Activated naive CD8-positive, alpha-beta T cell treated with anti-CD3 and anti-CD28 coated beads, Interleukin-2, amount 10 ng/mL, durations not matched to agents 7 days and 5 days (primary cell): Measurements from ENCODE around the gene LIME1. TPM values are rescaled to one million over a fixed set of nuclear protein-coding genes. Genes with fewer than 3 reads are reported as not detected.

Source experiments
- ATAC-seq: fragments of 150-1000 bp; cut with Tn5 transposase; one replicate; pipeline ENCODE4 v1.10.0; 2021; ENCODE audit warnings: low read depth, moderate library complexity
- POLR2A ChIA-PET: fragments of 350-600 bp; sonication (Branson Sonifier 250); formaldehyde crosslinking; loops from one replicate; lab custom pipeline; 2021; ENCODE audit warnings: antibody characterized with exemption; lab: Charles Lee
- DNase-seq: peaks from one replicate; pipeline ENCODE4 v3.0.0; 2021
- H3K27ac Mint-ChIP-seq: one replicate; pipeline ENCODE4 v1.8.0; 2022; ENCODE audit warnings: mild to moderate bottlenecking, mixed read lengths
- H3K27me3 Mint-ChIP-seq: one replicate; pipeline ENCODE4 v1.8.0; 2022; ENCODE audit warnings: mild to moderate bottlenecking, moderate library complexity, mixed read lengths
- H3K36me3 Mint-ChIP-seq: one replicate; pipeline ENCODE4 v1.8.0; 2021; ENCODE audit warnings: mild to moderate bottlenecking, mixed read lengths
- H3K4me1 Mint-ChIP-seq: one replicate; pipeline ENCODE4 v1.8.0; 2021; ENCODE audit warnings: mixed read lengths
- H3K4me3 Mint-ChIP-seq: one replicate; pipeline ENCODE4 v1.8.0; 2022; ENCODE audit warnings: mild to moderate bottlenecking, moderate library complexity, mixed read lengths
- H3K9me3 Mint-ChIP-seq: one replicate; pipeline ENCODE4 v1.8.0; 2021; ENCODE audit warnings: mixed read lengths
- total RNA-seq, 2 experiments: library from RNA; stranded (reverse); gene quantifications; one replicate each; pipeline ENCODE4 v1.2.3, GENCODE V29; 2021

The LIME1 gene
- total RNA-seq, 2 experiments from 2014 or later = 144 to 159 TPM

DNA sequence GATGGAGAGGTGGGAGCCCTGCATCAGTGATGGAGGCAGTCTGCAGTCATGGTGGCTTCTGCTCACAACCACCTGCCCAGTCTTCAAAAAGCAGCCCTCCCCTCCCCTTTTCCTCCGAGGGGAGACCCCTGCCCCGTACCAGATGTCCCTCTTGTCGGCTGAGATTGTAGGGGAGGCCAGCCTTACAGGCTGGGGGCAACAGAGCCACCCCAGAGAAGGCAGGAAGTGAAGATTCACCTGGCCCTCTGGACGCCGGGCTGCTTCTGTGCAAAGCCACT, 35.5 kb upstream of the LIME1 start:
- POLR2A ChIA-PET = no interaction called here
- Mint-ChIP-seq H3K4me3 (no peak overlapping the region), H3K27me3 (no peaks in the 10 kb centered on the region), H3K9me3 (no peaks in the 10 kb centered on the region), H3K4me1 (peaks cover 8% of the 10 kb centered on the region), H3K36me3 (peaks cover 5% of the 10 kb centered on the region), H3K27ac (no peak overlapping the region)
- ATAC-seq (no peak), DNase-seq (no peak)

DNA sequence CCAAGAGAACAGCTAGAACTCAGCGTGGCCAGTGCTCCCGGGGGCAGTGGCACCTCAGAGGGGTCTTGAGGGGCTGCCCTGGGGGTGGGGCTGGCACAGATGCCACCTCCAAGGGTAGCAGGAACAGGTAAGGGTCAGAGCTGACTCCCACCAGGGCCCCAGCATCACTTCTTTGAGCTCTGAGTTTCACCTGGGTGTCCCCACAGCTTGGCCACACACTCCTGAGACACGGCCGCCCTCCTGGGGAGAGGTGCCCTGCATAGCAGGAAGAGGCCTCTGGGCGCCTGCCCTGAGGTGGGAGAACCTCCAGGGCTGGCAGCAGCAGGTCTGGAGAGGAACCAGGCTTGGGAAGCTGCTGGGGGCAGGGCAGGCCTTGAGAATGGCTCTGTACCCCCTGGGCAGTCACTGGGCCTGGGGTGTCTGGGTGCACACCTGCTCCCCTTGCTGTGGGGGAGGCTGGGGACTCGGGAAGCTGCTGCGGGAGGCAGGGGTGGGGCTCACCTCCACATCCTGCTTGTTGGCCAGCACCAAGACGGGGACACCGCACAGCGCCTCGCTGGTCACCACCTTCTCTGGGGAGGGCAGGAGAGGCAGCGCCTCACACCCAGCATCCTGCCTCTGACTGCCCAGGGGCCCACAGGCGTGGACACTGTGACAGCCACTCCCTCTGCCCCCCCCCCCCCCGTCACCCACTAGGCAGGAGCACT, 35.0 kb upstream of the LIME1 start:
- Mint-ChIP-seq H3K27me3 (no peaks in the 10 kb centered on the region), H3K27ac (no peak overlapping the region), H3K9me3 (no peaks in the 10 kb centered on the region), H3K36me3 (peaks cover 3% of the 10 kb centered on the region), H3K4me3 (no peak overlapping the region), H3K4me1 (peaks cover 8% of the 10 kb centered on the region)
- ATAC-seq = no peak
- peak; percentile 35 for DNase-seq
- POLR2A ChIA-PET = interaction anchor here (0.7 kb wide), 1 partner anchor 180 kb away, joined by 3 read pairs; no protein-coding TSS in a partner anchor

DNA sequence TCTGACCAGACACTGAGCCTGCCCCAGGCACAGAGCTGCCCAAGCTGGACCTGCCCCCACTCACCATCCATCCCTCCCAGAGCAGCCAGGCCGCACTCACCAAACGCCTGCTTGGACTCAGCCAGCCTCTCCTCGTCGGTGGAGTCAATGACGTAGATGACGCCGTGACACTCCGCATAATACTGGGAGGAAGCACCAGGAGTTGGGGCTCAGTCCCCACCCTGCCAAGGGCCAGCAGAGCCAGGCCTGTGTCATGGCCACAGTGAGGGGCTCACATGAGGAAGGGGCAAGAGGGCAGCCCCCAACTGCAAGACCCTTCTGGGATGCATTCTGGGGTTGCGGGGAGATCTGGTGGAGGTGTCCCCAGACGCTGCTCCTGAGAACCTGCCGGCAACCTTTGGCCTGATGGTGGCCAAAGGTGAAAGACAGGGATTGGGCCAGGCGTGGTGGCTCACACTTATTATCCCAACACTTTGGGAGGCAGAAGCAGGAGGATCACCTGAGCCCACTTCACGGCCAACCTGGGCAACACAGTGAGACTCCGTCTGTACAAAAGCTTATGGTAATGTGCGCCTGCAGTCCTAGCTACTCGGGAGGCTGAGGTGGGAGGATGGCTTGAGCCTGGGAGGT, 34.3 kb upstream of the LIME1 start:
- POLR2A ChIA-PET = interaction anchor here (0.7 kb wide), 1 partner anchor 181 kb away, joined by 3 read pairs; no protein-coding TSS in a partner anchor
- no peak overlapping the region for H3K4me3 Mint-ChIP-seq
- no peaks in the 10 kb centered on the region for H3K9me3 Mint-ChIP-seq
- H3K27me3 Mint-ChIP-seq = no peaks in the 10 kb centered on the region
- no peak for DNase-seq
- peaks cover 8% of the 10 kb centered on the region for H3K36me3 Mint-ChIP-seq
- peak overlapping the region; percentile 16 for H3K27ac Mint-ChIP-seq
- ATAC-seq = no peak
- peaks cover 12% of the 10 kb centered on the region for H3K4me1 Mint-ChIP-seq

GRCh38 chr20:63702751-63703470, 33.6 kb upstream of the LIME1 start:
- H3K27me3 Mint-ChIP-seq = no peaks in the 10 kb centered on the region
- H3K36me3 Mint-ChIP-seq = peaks cover 8% of the 10 kb centered on the region
- POLR2A ChIA-PET = interaction anchor here (1.2 kb wide), 2 partner anchors 35 to 45 kb away, joined by 3 to 4 read pairs; partner anchors contain the start of gene RTEL1
- no peak overlapping the region for H3K4me3 Mint-ChIP-seq
- no peaks in the 10 kb centered on the region for H3K9me3 Mint-ChIP-seq
- peaks cover 12% of the 10 kb centered on the region for H3K4me1 Mint-ChIP-seq
- H3K27ac Mint-ChIP-seq = peak overlapping the region; percentile 16
- DNase-seq (no peak), ATAC-seq (no peak)

DNA sequence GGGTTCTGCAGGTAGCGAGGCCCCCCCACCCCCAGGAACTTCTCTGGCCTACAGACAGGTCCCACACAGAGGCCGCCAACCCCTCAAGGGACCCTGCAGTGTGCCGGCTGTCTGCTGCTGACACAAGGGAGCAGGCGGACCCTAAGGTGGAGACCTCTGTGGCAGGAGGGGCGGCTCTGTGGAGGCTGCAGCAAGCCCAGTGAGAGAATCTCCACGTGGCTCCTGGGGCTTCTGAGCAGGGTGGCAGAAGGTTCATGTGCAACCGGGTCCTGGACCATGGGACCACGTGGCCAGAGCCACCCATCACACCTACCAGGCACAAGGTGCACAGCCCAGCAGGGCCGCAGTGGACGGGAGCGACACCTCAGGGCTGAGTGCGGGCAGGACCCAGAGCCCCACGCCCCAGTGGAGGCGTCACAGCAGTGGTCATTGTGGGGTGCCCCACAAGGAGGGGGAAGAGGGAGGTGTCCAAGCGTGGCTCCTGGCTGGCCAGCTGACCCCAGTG, 32.9 kb upstream of the LIME1 start:
- no peak overlapping the region for H3K27ac Mint-ChIP-seq
- H3K9me3 Mint-ChIP-seq = no peaks in the 10 kb centered on the region
- peaks cover 9% of the 10 kb centered on the region for H3K36me3 Mint-ChIP-seq
- POLR2A ChIA-PET = interaction anchor here (1.2 kb wide), 2 partner anchors 34 to 45 kb away, joined by 3 to 4 read pairs; partner anchors contain the start of gene RTEL1
- H3K4me3 Mint-ChIP-seq = no peak overlapping the region
- ATAC-seq (no peak), DNase-seq (no peak)
- H3K4me1 Mint-ChIP-seq = peaks cover 13% of the 10 kb centered on the region
- no peaks in the 10 kb centered on the region for H3K27me3 Mint-ChIP-seq

- Mint-ChIP-seq H3K4me3 (no peak overlapping the region), H3K9me3 (no peaks in the 10 kb centered on the region), H3K27ac (no peak overlapping the region), H3K27me3 (no peaks in the 10 kb centered on the region), H3K4me1 (peaks cover 18% of the 10 kb centered on the region), H3K36me3 (peaks cover 13% of the 10 kb centered on the region)
- POLR2A ChIA-PET = interaction anchor here (1.2 to 1.4 kb wide), 3 partner anchors 33 to 77 kb away, joined by 3 to 4 read pairs (median 4); partner anchors contain the start of gene RTEL1
- DNase-seq (no peak), ATAC-seq (no peak)
Measured at GRCh38 chr20:63703976-63704748, 32.3 kb upstream of the LIME1 start.

DNA sequence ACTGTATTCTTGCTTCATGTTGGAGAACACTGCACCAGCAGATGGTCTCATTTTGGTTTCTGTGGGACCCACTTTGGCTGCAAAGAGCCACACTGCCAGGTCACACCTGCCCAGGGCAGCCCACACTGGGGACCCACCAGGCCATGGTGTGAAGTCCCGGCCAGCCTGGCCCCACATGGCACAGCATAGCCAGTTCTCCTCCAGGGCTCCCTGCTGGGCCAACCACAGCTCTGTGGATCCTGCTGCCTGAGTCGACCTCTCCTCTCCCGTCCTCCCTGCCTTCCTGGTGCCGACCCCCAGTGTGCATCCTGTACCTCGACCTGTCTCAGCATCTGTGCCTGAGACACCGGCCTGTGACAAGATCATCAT, 31.7 kb upstream of the LIME1 start:
- Mint-ChIP-seq H3K27ac (no peak overlapping the region), H3K27me3 (no peaks in the 10 kb centered on the region), H3K36me3 (peaks cover 13% of the 10 kb centered on the region), H3K4me1 (peaks cover 22% of the 10 kb centered on the region), H3K4me3 (no peak overlapping the region), H3K9me3 (no peaks in the 10 kb centered on the region)
- no peak for DNase-seq
- POLR2A ChIA-PET = interaction anchor here (1.4 kb wide), 1 partner anchor 77 kb away, joined by 4 read pairs; no protein-coding TSS in a partner anchor
- ATAC-seq = no peak

GRCh38 chr20:63705232-63706026, 31.0 kb upstream of the LIME1 start:
- no peak for ATAC-seq
- peaks cover 26% of the 10 kb centered on the region for H3K4me1 Mint-ChIP-seq
- peaks cover 17% of the 10 kb centered on the region for H3K36me3 Mint-ChIP-seq
- H3K9me3 Mint-ChIP-seq = no peaks in the 10 kb centered on the region
- no peak overlapping the region for H3K27ac Mint-ChIP-seq
- H3K27me3 Mint-ChIP-seq = no peaks in the 10 kb centered on the region
- DNase-seq = no peak
- H3K4me3 Mint-ChIP-seq = no peak overlapping the region
- POLR2A ChIA-PET = interaction anchor here (1.4 to 5.9 kb wide), 4 partner anchors 31 to 78 kb away, joined by 3 to 98 read pairs (median 12); partner anchors contain the start of genes LIME1 and SLC2A4RG

GRCh38 chr20:63706027-63706695, 30.3 kb upstream of the LIME1 start:
- H3K36me3 Mint-ChIP-seq = peaks cover 24% of the 10 kb centered on the region
- peaks cover 34% of the 10 kb centered on the region for H3K4me1 Mint-ChIP-seq
- DNase-seq = no peak
- H3K9me3 Mint-ChIP-seq = no peaks in the 10 kb centered on the region
- H3K27ac Mint-ChIP-seq = peak overlapping the region; percentile 78
- H3K27me3 Mint-ChIP-seq = no peaks in the 10 kb centered on the region
- H3K4me3 Mint-ChIP-seq = peak overlapping the region; percentile 88
- POLR2A ChIA-PET = interaction anchor here (1.5 to 5.9 kb wide), 6 partner anchors 16 to 169 kb away, joined by 3 to 98 read pairs (median 16); partner anchors contain the start of genes LIME1, PTK6, SLC2A4RG and TPD52L2
- ATAC-seq = no peak

DNA sequence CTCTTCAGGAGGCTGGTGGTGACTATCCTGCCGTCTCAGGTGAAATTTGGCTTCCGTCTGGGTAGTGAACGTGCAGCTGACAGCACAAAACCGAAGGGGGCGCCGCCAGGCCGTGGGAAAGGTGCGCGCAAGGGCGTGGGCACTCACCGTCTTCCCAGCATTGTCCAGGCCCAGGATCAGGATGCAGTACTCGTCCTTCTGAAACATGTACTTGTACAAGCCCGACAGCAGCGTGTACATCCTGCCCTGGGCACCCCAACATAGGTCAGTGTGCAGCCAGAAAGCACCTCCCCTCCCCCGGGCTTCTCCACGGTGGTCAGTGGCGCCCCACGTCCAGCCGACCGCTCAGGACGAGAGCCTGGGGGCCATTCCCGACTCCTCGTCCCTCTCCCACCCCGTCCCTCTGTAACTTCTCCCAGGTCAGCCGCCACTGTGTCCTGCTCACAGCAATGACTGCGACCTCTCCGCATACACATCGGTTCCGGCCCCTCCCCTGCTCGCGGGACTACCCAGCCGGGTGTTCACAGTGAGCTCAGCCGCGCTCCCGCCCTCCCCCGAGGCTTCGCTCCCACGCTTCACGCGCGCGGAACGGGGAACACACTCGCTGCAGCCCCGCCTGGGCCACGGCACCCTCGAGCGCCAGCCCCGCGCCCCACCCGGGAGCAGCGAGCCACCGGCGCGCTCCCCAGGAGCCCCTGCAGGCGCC, 29.5 kb upstream of the LIME1 start:
- Mint-ChIP-seq H3K4me1 (peaks cover 36% of the 10 kb centered on the region), H3K36me3 (peaks cover 31% of the 10 kb centered on the region), H3K4me3 (peak overlapping the region; percentile 88), H3K27ac (peak overlapping the region; percentile 78), H3K9me3 (no peaks in the 10 kb centered on the region), H3K27me3 (no peaks in the 10 kb centered on the region)
- POLR2A ChIA-PET = interaction anchor here (1.0 to 5.9 kb wide), 17 partner anchors 9 to 186 kb away, joined by 3 to 98 read pairs (median 8); partner anchors contain the start of genes LIME1, PPDPF, PTK6 and RTEL1
- peak; percentile 56 for ATAC-seq
- DNase-seq = peak; percentile 77
